ENCODE measurements around the gene GALNT4. TPM values are rescaled to one million over a fixed set of nuclear protein-coding genes. Genes with fewer than 3 reads are reported as not detected.

GALNT4 gene
- total RNA-seq, 1 donor from 2014 or later = 24.3 TPM

- no peak for DNase-seq (ENCODE audit: low read depth, low spot score)
These were observed 12.8 kb upstream of the GALNT4 start for GRCh38 chr12:89537389-89537788.

GRCh38 chr12:89529738-89530137 is 5.1 kb upstream of the GALNT4 start:
- no peak for DNase-seq (ENCODE audit: low read depth, low spot score)

GRCh38 chr12:89528434-89528833 is 3.8 kb upstream of the GALNT4 start:
- DNase-seq (ENCODE audit: low read depth, low spot score) = no peak

- no peak for DNase-seq (ENCODE audit: low read depth, low spot score)
These were observed 1.5 kb upstream of the GALNT4 start, which contains the start of gene POC1B for GRCh38 chr12:89525824-89526770. Gene POC1B, minus strand, starts transcription at chr12:89526047. Its CDS starts 152 bp downstream, at chr12:89525895.

- DNase-seq (ENCODE audit: low read depth, low spot score) = no peak
These were observed 768 bp upstream of the GALNT4 start for GRCh38 chr12:89525305-89525823.

GRCh38 chr12:89523843-89524540 is 604 bp downstream of the GALNT4 start:
- no peak for DNase-seq (ENCODE audit: low read depth, low spot score)

GRCh38 chr12:89523393-89523792 is 1.2 kb downstream of the GALNT4 start:
- no peak for DNase-seq (ENCODE audit: low read depth, low spot score)

- DNase-seq (ENCODE audit: low read depth, low spot score) = no peak
These were observed 3.0 kb downstream of the GALNT4 start for GRCh38 chr12:89521364-89522223.

GRCh38 chr12:89517720-89518119 is 6.9 kb downstream of the GALNT4 start:
- DNase-seq (ENCODE audit: low read depth, low spot score) = no peak

GRCh38 chr12:89516633-89517032 is 8.0 kb downstream of the GALNT4 start:
- DNase-seq (ENCODE audit: low read depth, low spot score) = no peak

GRCh38 chr12:89514751-89515150 is 9.8 kb downstream of the GALNT4 start:
- no peak for DNase-seq (ENCODE audit: low read depth, low spot score)

GRCh38 chr12:89513544-89513943 is 11.1 kb downstream of the GALNT4 start:
- DNase-seq (ENCODE audit: low read depth, low spot score) = no peak

- DNase-seq (ENCODE audit: low read depth, low spot score) = no peak
These were observed 17.4 kb downstream of the GALNT4 start for GRCh38 chr12:89507015-89507824.

- DNase-seq (ENCODE audit: low read depth, low spot score) = no peak
These were observed 18.5 kb downstream of the GALNT4 start for GRCh38 chr12:89506050-89506449.

GRCh38 chr12:89504560-89505346 is 19.8 kb downstream of the GALNT4 start:
- DNase-seq (ENCODE audit: low read depth, low spot score) = no peak

- DNase-seq (ENCODE audit: low read depth, low spot score) = no peak
These were observed 22.8 kb downstream of the GALNT4 start for GRCh38 chr12:89501793-89502192.

- no peak for DNase-seq (ENCODE audit: low read depth, low spot score)
These were observed 24.7 kb downstream of the GALNT4 start for GRCh38 chr12:89499857-89500256.

- no peak for DNase-seq (ENCODE audit: low read depth, low spot score)
These were observed 27.1 kb downstream of the GALNT4 start for GRCh38 chr12:89497467-89497866.

GRCh38 chr12:89497005-89497404 is 27.6 kb downstream of the GALNT4 start:
- no peak for DNase-seq (ENCODE audit: low read depth, low spot score)

Measured in pulmonary artery endothelial cell (primary cell).